Epithelial cell of esophagus (primary cell): ENCODE results near the gene LPP.
A peak's percentile ranks its signal among the peaks of the same experiment; 100 is the strongest.

ENCODE experiments used
- DNase-seq: peaks from one replicate; pipeline ENCODE4 v3.0.0; 2010; ENCODE audit warnings: low read depth
- H3K4me3 ChIP-seq: 2 replicates; pipeline ENCODE4 v1.5.1; 2011; ENCODE audit warnings: mild to moderate bottlenecking, low read length, control low read depth
- TF ChIP-seq, protein P1 (sequence below): IDR thresholded peaks from 2 replicates; pipeline ENCODE4 v1.5.1; 2011; ENCODE audit warnings: low read depth, mild to moderate bottlenecking, low read length, control low read depth, inconsistent platforms; ENCODE audit not compliant: insufficient read depth; ENCODE audit errors: missing control alignments

The LPP gene

DNA sequence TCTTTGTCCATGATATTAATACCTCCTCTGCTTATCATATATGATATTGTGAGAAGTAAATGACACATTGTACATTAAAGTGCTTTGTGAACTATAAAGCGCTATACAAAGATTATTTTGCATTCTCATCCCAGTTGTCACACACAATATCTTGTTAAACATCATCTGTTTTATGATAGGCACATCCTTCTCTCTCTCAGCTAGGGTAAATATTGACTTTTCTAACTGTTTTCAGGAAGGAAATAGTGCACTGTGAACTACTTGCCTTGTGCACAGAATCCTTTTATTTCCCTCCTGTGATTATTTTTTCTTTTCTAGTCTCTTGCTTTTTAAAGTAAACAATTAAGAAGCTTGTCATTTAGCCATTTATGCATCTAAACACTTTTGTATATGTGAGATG, 388.2 kb downstream of the LPP start:
- no peak for DNase-seq
- no peak overlapping the region for H3K4me3 ChIP-seq
- TF ChIP-seq, protein P1, sequence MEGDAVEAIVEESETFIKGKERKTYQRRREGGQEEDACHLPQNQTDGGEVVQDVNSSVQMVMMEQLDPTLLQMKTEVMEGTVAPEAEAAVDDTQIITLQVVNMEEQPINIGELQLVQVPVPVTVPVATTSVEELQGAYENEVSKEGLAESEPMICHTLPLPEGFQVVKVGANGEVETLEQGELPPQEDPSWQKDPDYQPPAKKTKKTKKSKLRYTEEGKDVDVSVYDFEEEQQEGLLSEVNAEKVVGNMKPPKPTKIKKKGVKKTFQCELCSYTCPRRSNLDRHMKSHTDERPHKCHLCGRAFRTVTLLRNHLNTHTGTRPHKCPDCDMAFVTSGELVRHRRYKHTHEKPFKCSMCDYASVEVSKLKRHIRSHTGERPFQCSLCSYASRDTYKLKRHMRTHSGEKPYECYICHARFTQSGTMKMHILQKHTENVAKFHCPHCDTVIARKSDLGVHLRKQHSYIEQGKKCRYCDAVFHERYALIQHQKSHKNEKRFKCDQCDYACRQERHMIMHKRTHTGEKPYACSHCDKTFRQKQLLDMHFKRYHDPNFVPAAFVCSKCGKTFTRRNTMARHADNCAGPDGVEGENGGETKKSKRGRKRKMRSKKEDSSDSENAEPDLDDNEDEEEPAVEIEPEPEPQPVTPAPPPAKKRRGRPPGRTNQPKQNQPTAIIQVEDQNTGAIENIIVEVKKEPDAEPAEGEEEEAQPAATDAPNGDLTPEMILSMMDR: no peak

DNA sequence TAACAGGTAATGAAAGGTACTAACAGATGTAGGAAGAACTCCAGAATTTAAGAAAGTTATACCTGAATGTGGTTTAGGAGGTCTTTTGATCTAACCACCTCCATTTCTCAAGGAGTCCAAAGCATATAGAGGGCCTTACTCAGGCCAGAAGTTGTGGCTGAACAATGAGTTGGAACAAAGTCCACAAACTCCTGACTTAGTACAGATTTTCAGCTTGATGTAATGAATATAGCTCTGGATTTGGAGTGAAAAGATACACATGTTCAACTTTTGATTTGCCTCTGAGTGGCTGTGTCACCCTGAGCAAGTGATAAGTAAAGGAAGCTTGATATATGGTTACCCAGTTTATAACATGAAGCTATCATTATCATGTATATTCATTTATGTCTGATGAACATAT, 390.1 kb downstream of the LPP start:
- no peak for DNase-seq
- TF ChIP-seq, protein P1: no peak
- no peak overlapping the region for H3K4me3 ChIP-seq

DNA sequence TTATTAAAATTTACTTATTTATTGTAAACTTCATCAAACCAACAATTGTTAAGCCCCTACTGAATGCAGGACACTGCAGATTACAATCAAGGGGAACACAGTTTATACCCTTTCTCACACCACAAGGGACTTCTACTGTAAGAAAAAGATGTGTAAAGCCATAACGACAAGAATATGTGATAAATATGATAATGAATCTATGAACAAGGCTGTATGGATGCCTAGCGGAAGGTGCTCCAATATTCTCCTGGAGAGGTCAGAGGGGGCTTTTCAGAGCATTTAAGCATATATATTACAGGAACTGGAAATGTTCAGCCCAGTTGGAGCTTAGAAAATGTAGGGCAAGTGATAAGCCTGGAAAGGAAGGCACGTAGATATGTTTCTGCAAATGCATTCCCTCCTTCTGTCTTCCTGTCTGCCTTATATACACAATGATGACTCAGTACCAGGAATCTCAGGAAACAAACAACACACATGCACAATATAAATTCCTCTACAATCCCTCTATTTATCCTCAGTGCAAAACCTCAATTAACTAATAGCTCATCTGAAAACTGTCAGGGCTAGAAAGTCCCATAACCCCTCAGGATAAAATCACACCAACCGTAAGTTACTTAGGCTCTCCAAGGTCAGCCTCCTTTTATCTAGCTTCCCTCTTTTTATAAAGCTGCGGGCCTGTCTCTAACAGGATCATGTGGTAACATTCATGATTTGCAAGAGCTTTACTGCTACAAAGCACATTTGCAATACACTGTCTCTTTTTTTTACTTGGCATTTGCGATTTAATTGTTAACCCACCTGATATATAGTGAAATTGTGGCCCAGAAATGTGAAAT, 393.1 kb downstream of the LPP start:
- DNase-seq: peak; percentile 65
- H3K4me3 ChIP-seq: no peak overlapping the region
- TF ChIP-seq, protein P1: no peak

DNA sequence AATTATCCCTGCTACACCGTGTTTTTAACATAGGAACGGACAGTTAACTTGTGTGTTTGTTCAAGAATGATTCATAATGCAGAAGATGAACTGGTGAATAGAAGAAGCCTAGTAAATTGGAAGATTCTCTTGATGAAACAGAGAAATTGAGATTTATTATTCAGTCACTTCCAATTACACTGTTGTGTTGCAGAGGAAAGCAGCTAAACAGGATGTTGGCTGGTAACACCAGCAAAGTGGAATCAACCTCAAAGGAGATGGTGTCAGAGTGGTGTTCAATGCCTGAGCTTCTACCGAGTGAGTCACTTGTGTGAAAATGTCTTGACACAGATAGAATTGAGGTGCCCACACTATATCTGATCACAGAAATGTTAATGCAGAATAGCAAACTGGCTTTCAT, 399.6 kb downstream of the LPP start:
- H3K4me3 ChIP-seq: no peak overlapping the region
- peak; percentile 10 for DNase-seq
- TF ChIP-seq, protein P1: no peak

DNA sequence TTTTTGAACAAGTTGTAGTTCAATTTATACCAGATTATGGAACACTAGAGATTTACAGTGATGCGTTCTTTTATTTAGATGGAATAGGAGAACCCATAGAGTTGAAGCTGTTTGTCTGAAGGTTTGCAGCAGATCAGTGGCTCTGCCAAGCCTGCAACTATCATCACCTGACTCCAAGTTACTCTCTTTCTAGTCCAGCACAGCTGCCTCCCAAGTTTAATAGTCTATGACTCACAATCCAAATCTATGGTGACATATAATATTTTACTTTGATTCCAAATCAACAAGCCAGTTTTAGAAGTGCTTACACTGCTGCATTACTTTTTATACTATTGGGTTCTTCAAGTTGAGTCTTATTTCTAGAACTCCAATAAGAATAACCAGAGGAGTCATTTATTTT, 400.4 kb downstream of the LPP start:
- TF ChIP-seq, protein P1: no peak
- H3K4me3 ChIP-seq: no peak overlapping the region
- DNase-seq: peak; percentile 8

DNA sequence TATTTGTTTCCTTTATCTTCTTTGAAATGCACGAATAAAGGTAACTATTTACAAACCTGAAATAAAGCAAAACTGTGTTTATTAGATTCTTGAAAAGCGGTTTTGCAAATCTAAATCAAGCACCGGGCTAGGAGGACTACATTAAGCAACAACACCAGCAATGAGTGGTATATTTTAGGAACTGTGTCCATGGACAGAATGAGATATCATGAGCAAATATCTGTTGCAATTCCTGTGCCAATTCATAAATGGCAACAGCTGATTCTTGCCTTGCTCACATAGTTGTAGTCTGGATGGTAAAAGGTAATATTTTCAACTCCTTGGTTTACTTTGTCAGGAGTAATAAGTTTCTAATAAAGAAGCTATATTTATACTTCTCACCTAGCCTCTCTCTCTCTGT, 403.3 kb downstream of the LPP start:
- no peak for DNase-seq
- TF ChIP-seq, protein P1: no peak
- H3K4me3 ChIP-seq: no peak overlapping the region
